Neural progenitor cell (in vitro differentiated cells): ENCODE data around the gene GRK6. TPM values are rescaled to one million over a fixed set of nuclear protein-coding genes. Genes with fewer than 3 reads are reported as not detected.

ENCODE experiments used
- DNase-seq: peaks from one replicate; pipeline ENCODE4 v3.0.0-alpha.2; 2016; ENCODE audit warnings: low spot score
- H2AFZ ChIP-seq: fragments of 200-600 bp; sonication (generic); replicated peaks from 2 replicates; pipeline ENCODE4 v1.6.1; 2016; ENCODE audit warnings: antibody characterized with exemption
- H3F3A ChIP-seq: fragments of 200-600 bp; sonication (generic); 2 replicates; pipeline ENCODE4 v1.6.1; 2016; ENCODE audit warnings: antibody characterized with exemption, low read depth
- H3K27ac ChIP-seq: fragments of 200-600 bp; sonication (generic); 2 replicates; pipeline ENCODE4 v1.5.1; 2016; ENCODE audit warnings: mild to moderate bottlenecking
- H3K27me3 ChIP-seq: fragments of 200-600 bp; sonication (generic); 2 replicates; pipeline ENCODE4 v1.6.1; 2016; ENCODE audit warnings: mild to moderate bottlenecking, moderate library complexity
- H3K36me3 ChIP-seq: fragments of 200-600 bp; sonication (generic); 2 replicates; pipeline ENCODE4 v1.5.1; 2016
- H3K4me1 ChIP-seq: fragments of 200-600 bp; sonication (generic); 2 replicates; pipeline ENCODE4 v1.6.1; 2016; ENCODE audit warnings: mixed run types
- H3K4me2 ChIP-seq: fragments of 200-600 bp; sonication (generic); 2 replicates; pipeline ENCODE4 v1.6.1; 2016
- H3K4me3 ChIP-seq: fragments of 200-600 bp; sonication (generic); 2 replicates; pipeline ENCODE4 v1.5.1; 2016
- H3K79me2 ChIP-seq: fragments of 200-600 bp; sonication (generic); 2 replicates; pipeline ENCODE4 v1.6.1; 2016; ENCODE audit warnings: low read depth
- H3K9ac ChIP-seq: fragments of 200-600 bp; sonication (generic); 2 replicates; pipeline ENCODE4 v1.6.1; 2016
- H3K9me3 ChIP-seq: fragments of 200-600 bp; sonication (generic); 2 replicates; pipeline ENCODE4 v1.5.1; 2016; ENCODE audit warnings: low read depth
- H4K20me1 ChIP-seq: fragments of 200-600 bp; sonication (generic); 2 replicates; pipeline ENCODE4 v1.6.1; 2016; ENCODE audit warnings: low read depth
- H3K27ac Mint-ChIP-seq: 3 replicates; pipeline ENCODE4 v1.8.0; 2021; ENCODE audit warnings: mixed read lengths
- H3K27me3 Mint-ChIP-seq: 2 replicates; pipeline ENCODE4 v1.8.0; 2022; ENCODE audit warnings: low read depth, mild to moderate bottlenecking, inconsistent platforms, moderate library complexity, mixed read lengths; ENCODE audit not compliant: insufficient read depth
- H3K36me3 Mint-ChIP-seq: 3 replicates; pipeline ENCODE4 v1.8.0; 2021; ENCODE audit warnings: mixed read lengths
- H3K4me1 Mint-ChIP-seq: 3 replicates; pipeline ENCODE4 v1.8.0; 2021; ENCODE audit warnings: mixed read lengths
- H3K4me3 Mint-ChIP-seq: 3 replicates; pipeline ENCODE4 v1.8.0; 2021; ENCODE audit warnings: mild to moderate bottlenecking, moderate library complexity, mixed read lengths
- H3K9me3 Mint-ChIP-seq: 3 replicates; pipeline ENCODE4 v1.8.0; 2020; ENCODE audit warnings: mixed read lengths
- CTCF ChIP-seq: fragments of 200-600 bp; sonication (generic); IDR thresholded peaks from 2 replicates; pipeline ENCODE4 v1.5.1; 2017; ENCODE audit warnings: antibody characterized with exemption, mild to moderate bottlenecking
- EZH2 ChIP-seq: fragments of 200-600 bp; sonication (generic); IDR thresholded peaks from 2 replicates; pipeline ENCODE4 v1.6.1; 2017; ENCODE audit warnings: antibody characterized with exemption, mild to moderate bottlenecking, moderate library complexity
- EZH2phosphoT487 ChIP-seq: fragments of 200-600 bp; sonication (generic); IDR thresholded peaks from 2 replicates; pipeline ENCODE4 v1.6.1; 2017; ENCODE audit warnings: antibody characterized with exemption
- total RNA-seq: library from RNA; depleted of rRNA; stranded (reverse); fragments of >200 nt; gene quantifications from 2 replicates; pipeline ENCODE4 v1.2.3, GENCODE V29; 2015; ENCODE audit warnings: low replicate concordance

Gene GRK6
- total RNA-seq, 1 donor from 2014 or later, result 24.0 TPM

- DNase-seq, result no peak
- Histone ChIP-seq H2AFZ (no peak overlapping the region), H3K9ac (no peak overlapping the region), H3K4me1 (no peaks in the 10 kb centered on the region), H3K9me3 (no peaks in the 10 kb centered on the region), H3K27me3 (peaks cover 21% of the 10 kb centered on the region), H3K36me3 (no peaks in the 10 kb centered on the region), H3K27ac (no peak overlapping the region), H3K4me3 (no peak overlapping the region), H3K79me2 (no peaks in the 10 kb centered on the region), H3F3A (no peaks in the 10 kb centered on the region), H3K4me2 (no peak overlapping the region), H4K20me1 (no peaks in the 10 kb centered on the region)
- TF ChIP-seq CTCF, result no peak
- no peak for TF ChIP-seq EZH2phosphoT487
- no peak for TF ChIP-seq EZH2
- H3K4me3 Mint-ChIP-seq, result no peak overlapping the region
- H3K4me1 Mint-ChIP-seq, result peaks cover 25% of the 10 kb centered on the region
- H3K9me3 Mint-ChIP-seq, result no peaks in the 10 kb centered on the region
- H3K27ac Mint-ChIP-seq, result no peak overlapping the region
- no peaks in the 10 kb centered on the region for H3K36me3 Mint-ChIP-seq
- peaks cover 3% of the 10 kb centered on the region for H3K27me3 Mint-ChIP-seq
Observed at GRCh38 chr5:177393990-177394389, 32.5 kb upstream of the GRK6 start.

- Histone ChIP-seq H3K4me1 (no peaks in the 10 kb centered on the region), H2AFZ (no peak overlapping the region), H3K4me3 (no peak overlapping the region), H3K79me2 (no peaks in the 10 kb centered on the region), H4K20me1 (no peaks in the 10 kb centered on the region), H3K9me3 (no peaks in the 10 kb centered on the region), H3K27ac (no peak overlapping the region), H3K36me3 (no peaks in the 10 kb centered on the region), H3K27me3 (peaks cover 17% of the 10 kb centered on the region), H3F3A (no peaks in the 10 kb centered on the region), H3K4me2 (no peak overlapping the region), H3K9ac (no peak overlapping the region)
- no peak for DNase-seq
- no peaks in the 10 kb centered on the region for H3K9me3 Mint-ChIP-seq
- peaks cover 6% of the 10 kb centered on the region for H3K27me3 Mint-ChIP-seq
- TF ChIP-seq EZH2 (no peak), CTCF (no peak), EZH2phosphoT487 (no peak)
- peaks cover 7% of the 10 kb centered on the region for H3K4me1 Mint-ChIP-seq
- H3K36me3 Mint-ChIP-seq, result no peaks in the 10 kb centered on the region
- H3K27ac Mint-ChIP-seq, result no peak overlapping the region
- no peak overlapping the region for H3K4me3 Mint-ChIP-seq
Observed at GRCh38 chr5:177396078-177396477, 30.4 kb upstream of the GRK6 start.

- TF ChIP-seq EZH2 (no peak), EZH2phosphoT487 (no peak), CTCF (no peak)
- no peaks in the 10 kb centered on the region for H4K20me1 ChIP-seq
- H3K9me3 Mint-ChIP-seq, result no peaks in the 10 kb centered on the region
- H3F3A ChIP-seq, result peaks cover 4% of the 10 kb centered on the region
- no peak overlapping the region for H3K27ac Mint-ChIP-seq
- H3K9me3 ChIP-seq, result no peaks in the 10 kb centered on the region
- H3K4me3 Mint-ChIP-seq, result no peak overlapping the region
- no peak overlapping the region for H3K4me2 ChIP-seq
- H3K36me3 Mint-ChIP-seq, result no peaks in the 10 kb centered on the region
- H3K27ac ChIP-seq, result no peak overlapping the region
- peaks cover under 1% of the 10 kb centered on the region for H3K4me1 Mint-ChIP-seq
- DNase-seq, result no peak
- H3K36me3 ChIP-seq, result no peaks in the 10 kb centered on the region
- no peaks in the 10 kb centered on the region for H3K79me2 ChIP-seq
- H3K27me3 ChIP-seq, result peaks cover 24% of the 10 kb centered on the region
- no peaks in the 10 kb centered on the region for H3K4me1 ChIP-seq
- no peak overlapping the region for H3K4me3 ChIP-seq
- H3K27me3 Mint-ChIP-seq, result peaks cover 13% of the 10 kb centered on the region
- no peak overlapping the region for H3K9ac ChIP-seq
- no peak overlapping the region for H2AFZ ChIP-seq
Observed at GRCh38 chr5:177396807-177397206, 29.7 kb upstream of the GRK6 start.
